Activated T-helper 17 cell treated with anti-CD3 and anti-CD28 coated beads, Interleukin-2, amount 50 U/mL, for 72 hours (primary cell): ENCODE data around the gene AUP1. TPM values are rescaled to one million over a fixed set of nuclear protein-coding genes. Genes with fewer than 3 reads are reported as not detected.

Experiments used
- ATAC-seq: fragments of 150-1000 bp; cut with Tn5 transposase; replicated peaks from 2 replicates; pipeline ENCODE4 v1.10.0; 2021; ENCODE audit warnings: mild to moderate bottlenecking, moderate library complexity
- H3K27ac Mint-ChIP-seq: one replicate; pipeline ENCODE4 v1.8.0; 2022; ENCODE audit warnings: mixed read lengths
- H3K27me3 Mint-ChIP-seq: one replicate; pipeline ENCODE4 v1.8.0; 2022; ENCODE audit warnings: mixed read lengths
- H3K36me3 Mint-ChIP-seq: one replicate; pipeline ENCODE4 v1.8.0; 2022; ENCODE audit warnings: low read depth, mild to moderate bottlenecking, mixed read lengths
- H3K4me1 Mint-ChIP-seq: one replicate; pipeline ENCODE4 v1.8.0; 2022; ENCODE audit warnings: mixed read lengths
- H3K4me3 Mint-ChIP-seq: one replicate; pipeline ENCODE4 v1.8.0; 2022; ENCODE audit warnings: mild to moderate bottlenecking, mixed read lengths
- H3K9me3 Mint-ChIP-seq: one replicate; pipeline ENCODE4 v1.8.0; 2022; ENCODE audit warnings: mixed read lengths
- total RNA-seq, 2 donors: library from RNA; stranded (reverse); gene quantifications; one replicate each; pipeline ENCODE4 v1.2.3, GENCODE V29; 2022

The AUP1 gene
- total RNA-seq: 100 to 1,000 TPM in 1 of 2 donors, 10 to 100 TPM in 1; 72.2 to 116 TPM

- Mint-ChIP-seq H3K4me1 (peaks cover 21% of the 10 kb centered on the region), H3K9me3 (no peaks in the 10 kb centered on the region), H3K27ac (peak within 1 kb of the TSS; percentile 97), H3K4me3 (peak within 1 kb of the TSS; percentile 98), H3K27me3 (no peaks in the 10 kb centered on the region), H3K36me3 (peaks cover 65% of the 10 kb centered on the region)
- ATAC-seq: peak; percentile 76
These were observed at the start of gene AUP1, which contains the start of gene HTRA2 for GRCh38 chr2:74529357-74530238. Gene AUP1 (minus strand): TSS chr2:74529706. CDS start chr2:74529629, 77 bp downstream. Gene HTRA2 (plus strand): TSS chr2:74529933. CDS start chr2:74530007, 74 bp downstream.

DNA sequence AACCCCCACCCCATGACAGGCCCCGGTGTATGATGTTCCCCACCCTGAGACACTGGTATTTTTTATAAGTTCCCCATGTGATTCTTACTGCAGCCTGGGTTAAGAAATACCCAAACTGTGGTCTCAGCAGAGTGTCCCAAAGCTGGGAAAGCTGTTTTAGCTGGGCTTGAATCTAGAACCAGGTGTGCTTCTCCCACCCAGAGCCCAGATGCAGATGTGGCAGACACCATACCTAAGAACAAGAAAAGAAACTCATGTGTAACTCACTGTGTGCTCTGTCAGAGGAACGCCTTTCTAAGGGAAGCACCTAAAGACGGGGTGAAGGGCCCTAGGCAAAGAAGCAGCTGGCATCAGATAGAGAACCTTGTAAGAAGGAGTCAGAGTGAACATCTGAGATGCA lies 48.9 kb upstream of the AUP1 start:
- Mint-ChIP-seq H3K27ac (no peak overlapping the region), H3K27me3 (peaks cover 9% of the 10 kb centered on the region), H3K4me3 (no peak overlapping the region), H3K4me1 (peaks cover 20% of the 10 kb centered on the region), H3K36me3 (no peaks in the 10 kb centered on the region), H3K9me3 (no peaks in the 10 kb centered on the region)
- ATAC-seq: peak; percentile 28

DNA sequence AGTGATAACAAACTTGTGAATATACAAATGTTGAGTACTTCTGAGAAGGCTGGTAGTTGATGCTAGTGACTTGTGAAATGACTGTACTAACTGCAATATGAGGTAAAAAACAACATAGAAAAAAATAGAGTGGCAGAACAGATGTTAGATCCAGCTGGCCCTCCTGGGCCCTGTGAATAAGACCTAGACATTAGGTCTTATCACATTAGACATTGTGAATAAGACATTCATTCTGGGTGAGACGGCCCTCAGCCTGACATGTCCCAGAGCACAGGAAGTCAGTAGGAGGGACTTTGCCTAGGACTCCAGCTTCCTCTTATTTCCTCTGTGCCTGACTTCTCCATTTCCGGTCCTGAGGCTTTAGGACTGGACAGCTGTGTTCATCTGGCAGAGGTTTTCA lies 47.9 kb upstream of the AUP1 start:
- peaks cover 20% of the 10 kb centered on the region for H3K4me1 Mint-ChIP-seq
- H3K36me3 Mint-ChIP-seq: no peaks in the 10 kb centered on the region
- H3K9me3 Mint-ChIP-seq: no peaks in the 10 kb centered on the region
- peaks cover 9% of the 10 kb centered on the region for H3K27me3 Mint-ChIP-seq
- peak overlapping the region; percentile 8 for H3K4me3 Mint-ChIP-seq
- peak; percentile 67 for ATAC-seq
- H3K27ac Mint-ChIP-seq: peak overlapping the region; percentile 35

GRCh38 chr2:74576863-74577229 lies 47.3 kb upstream of the AUP1 start:
- Mint-ChIP-seq H3K36me3 (no peaks in the 10 kb centered on the region), H3K9me3 (no peaks in the 10 kb centered on the region), H3K4me1 (peaks cover 20% of the 10 kb centered on the region), H3K4me3 (no peak overlapping the region), H3K27me3 (peaks cover 9% of the 10 kb centered on the region), H3K27ac (no peak overlapping the region)
- ATAC-seq: no peak

DNA sequence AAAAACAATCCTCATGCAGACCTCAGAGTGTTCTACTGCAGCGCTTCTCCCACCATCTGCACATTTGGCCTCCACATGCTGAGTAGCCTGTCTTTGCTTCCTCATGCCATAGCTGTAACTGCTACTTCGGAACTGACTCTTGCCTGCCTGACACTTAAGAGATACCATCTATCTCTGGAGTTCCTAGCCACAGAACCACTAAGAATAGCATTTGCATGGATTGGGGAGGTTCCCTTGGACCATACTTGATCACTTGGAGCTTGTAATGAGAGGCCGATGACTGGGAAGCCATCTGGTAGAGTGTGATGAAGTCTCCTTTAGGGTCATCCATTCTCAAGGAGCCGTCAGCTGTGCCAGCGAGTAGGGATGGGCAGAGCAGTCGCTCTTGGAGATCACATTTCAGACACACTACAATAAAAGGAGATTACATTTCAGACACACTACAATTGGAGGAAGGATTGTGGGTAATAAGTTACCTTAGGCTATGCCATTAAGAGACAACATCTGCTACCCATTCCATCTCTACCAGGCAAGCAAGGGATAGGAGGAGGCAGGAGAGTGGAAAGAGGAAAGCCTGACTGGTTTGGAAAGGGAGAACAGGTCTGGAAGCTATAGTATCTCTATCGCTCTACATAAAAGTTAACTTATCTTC lies 46.8 kb upstream of the AUP1 start:
- Mint-ChIP-seq H3K9me3 (no peaks in the 10 kb centered on the region), H3K36me3 (no peaks in the 10 kb centered on the region), H3K4me1 (peaks cover 20% of the 10 kb centered on the region), H3K27ac (no peak overlapping the region), H3K27me3 (peaks cover 7% of the 10 kb centered on the region), H3K4me3 (no peak overlapping the region)
- no peak for ATAC-seq

DNA sequence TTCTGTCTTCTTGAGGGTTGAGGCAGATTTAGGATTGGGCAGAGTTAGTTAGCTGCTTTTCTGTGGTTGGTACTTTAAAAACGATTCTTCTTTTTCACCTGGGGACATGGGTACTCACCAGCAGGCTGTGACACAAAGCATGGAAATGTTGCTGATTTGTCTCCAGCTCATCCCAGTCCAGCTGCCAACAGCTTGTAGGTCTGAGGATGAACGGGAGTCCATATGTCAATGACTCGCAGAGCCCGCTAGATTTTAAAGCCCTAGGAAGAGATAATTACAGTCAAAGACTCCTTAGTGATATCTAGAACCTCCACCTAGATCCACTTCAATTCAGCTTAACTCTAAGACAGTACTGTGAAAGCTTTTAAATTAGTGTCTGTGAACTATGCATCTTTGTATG lies 45.8 kb upstream of the AUP1 start:
- ATAC-seq: no peak
- Mint-ChIP-seq H3K36me3 (no peaks in the 10 kb centered on the region), H3K4me1 (peaks cover 20% of the 10 kb centered on the region), H3K27ac (no peak overlapping the region), H3K27me3 (peaks cover 6% of the 10 kb centered on the region), H3K4me3 (no peak overlapping the region), H3K9me3 (no peaks in the 10 kb centered on the region)

- Mint-ChIP-seq H3K27ac (peak overlapping the region; percentile 80), H3K27me3 (peaks cover 3% of the 10 kb centered on the region), H3K4me3 (peak overlapping the region; percentile 71), H3K36me3 (no peaks in the 10 kb centered on the region), H3K9me3 (no peaks in the 10 kb centered on the region), H3K4me1 (peaks cover 20% of the 10 kb centered on the region)
- ATAC-seq: peak; percentile 63
These were observed 44.4 kb upstream of the AUP1 start for GRCh38 chr2:74573747-74574562.

GRCh38 chr2:74572178-74572925 lies 42.8 kb upstream of the AUP1 start:
- Mint-ChIP-seq H3K27me3 (peaks cover 10% of the 10 kb centered on the region), H3K27ac (no peak overlapping the region), H3K4me3 (no peak overlapping the region), H3K9me3 (no peaks in the 10 kb centered on the region), H3K4me1 (peaks cover 17% of the 10 kb centered on the region), H3K36me3 (no peaks in the 10 kb centered on the region)
- ATAC-seq: no peak

- Mint-ChIP-seq H3K4me1 (peaks cover 22% of the 10 kb centered on the region), H3K36me3 (no peaks in the 10 kb centered on the region), H3K4me3 (no peak overlapping the region), H3K27ac (no peak overlapping the region), H3K27me3 (peaks cover 7% of the 10 kb centered on the region), H3K9me3 (no peaks in the 10 kb centered on the region)
- ATAC-seq: peak; percentile 90
These were observed 41.6 kb upstream of the AUP1 start for GRCh38 chr2:74571058-74571457.

GRCh38 chr2:74569686-74570085 lies 40.2 kb upstream of the AUP1 start:
- H3K36me3 Mint-ChIP-seq: no peaks in the 10 kb centered on the region
- ATAC-seq: no peak
- H3K4me1 Mint-ChIP-seq: peaks cover 22% of the 10 kb centered on the region
- H3K9me3 Mint-ChIP-seq: no peaks in the 10 kb centered on the region
- no peak overlapping the region for H3K27ac Mint-ChIP-seq
- H3K4me3 Mint-ChIP-seq: no peak overlapping the region
- peaks cover 10% of the 10 kb centered on the region for H3K27me3 Mint-ChIP-seq

GRCh38 chr2:74567881-74568280 lies 38.4 kb upstream of the AUP1 start:
- Mint-ChIP-seq H3K27me3 (peaks cover 15% of the 10 kb centered on the region), H3K9me3 (no peaks in the 10 kb centered on the region), H3K27ac (no peak overlapping the region), H3K36me3 (no peaks in the 10 kb centered on the region), H3K4me1 (peaks cover 10% of the 10 kb centered on the region), H3K4me3 (no peak overlapping the region)
- no peak for ATAC-seq

DNA sequence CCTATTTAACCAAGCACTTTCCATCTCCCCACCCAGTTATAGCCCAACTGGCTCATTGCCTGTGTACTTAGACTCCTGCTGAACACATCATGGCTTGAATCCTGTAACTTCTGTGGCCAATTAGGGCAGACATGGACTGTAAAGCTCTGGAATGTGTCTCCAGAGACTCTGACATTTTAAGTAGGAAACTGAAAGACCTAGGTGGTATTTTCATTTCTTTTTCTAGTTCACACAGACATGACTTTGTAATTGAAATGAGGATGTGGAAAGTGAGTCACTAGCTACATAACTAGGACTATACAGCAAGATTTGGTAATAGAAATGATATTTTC lies 37.2 kb upstream of the AUP1 start:
- H3K27ac Mint-ChIP-seq: peak overlapping the region; percentile 42
- peak overlapping the region; percentile 55 for H3K4me3 Mint-ChIP-seq
- H3K9me3 Mint-ChIP-seq: no peaks in the 10 kb centered on the region
- no peaks in the 10 kb centered on the region for H3K36me3 Mint-ChIP-seq
- peaks cover 10% of the 10 kb centered on the region for H3K4me1 Mint-ChIP-seq
- peaks cover 18% of the 10 kb centered on the region for H3K27me3 Mint-ChIP-seq
- ATAC-seq: peak; percentile 71

DNA sequence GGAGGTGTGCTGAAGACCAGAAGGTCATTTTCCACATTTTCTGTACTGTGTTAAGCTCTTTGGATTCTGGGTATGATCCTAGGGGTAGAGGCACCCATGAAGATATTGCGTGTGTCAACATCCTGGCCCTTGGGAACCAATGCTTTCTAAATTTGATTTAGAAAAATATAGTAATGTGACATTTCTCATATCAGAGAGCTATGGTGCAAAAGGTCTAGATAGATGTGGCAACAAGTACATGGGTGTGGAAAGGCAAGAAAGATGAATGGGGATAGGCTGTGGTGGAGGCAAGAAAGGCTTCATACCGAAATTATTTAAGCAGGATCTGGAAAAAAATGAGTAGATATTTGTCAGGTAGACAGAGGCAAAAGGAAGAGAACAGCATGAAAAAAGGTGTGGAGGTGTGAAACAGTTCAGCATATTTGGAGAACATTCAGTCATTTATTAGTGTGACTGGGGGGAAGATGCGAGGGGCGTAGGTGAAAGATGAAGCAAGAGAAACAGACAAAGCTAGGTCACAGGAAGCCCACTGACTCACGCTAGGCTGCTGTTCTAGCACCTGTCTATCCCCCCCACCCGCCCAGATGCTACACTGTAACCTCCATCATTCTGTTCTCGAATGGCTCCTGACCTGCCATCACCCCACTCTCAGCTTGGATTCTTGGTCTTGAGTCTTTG lies 36.7 kb upstream of the AUP1 start:
- H3K36me3 Mint-ChIP-seq: no peaks in the 10 kb centered on the region
- H3K4me3 Mint-ChIP-seq: peak overlapping the region; percentile 55
- H3K9me3 Mint-ChIP-seq: no peaks in the 10 kb centered on the region
- H3K27ac Mint-ChIP-seq: peak overlapping the region; percentile 42
- peaks cover 20% of the 10 kb centered on the region for H3K27me3 Mint-ChIP-seq
- peak; percentile 21 for ATAC-seq
- H3K4me1 Mint-ChIP-seq: peaks cover 10% of the 10 kb centered on the region
